ENCODE data around the gene ANGPTL2. TPM values are rescaled to one million over a fixed set of nuclear protein-coding genes. Genes with fewer than 3 reads are reported as not detected.

The ANGPTL2 gene
- total RNA-seq, 4 donors from 2014 or later = 9.1 to 48.3 (median 12.1) TPM

- intact Hi-C loops (cut with DNase I; ENCODE audit: low total_unique reads) = no loop called here
These were observed 43.7 kb upstream of the ANGPTL2 start for GRCh38 chr9:127166111-127166510.

GRCh38 chr9:127165116-127165515, 42.7 kb upstream of the ANGPTL2 start:
- in situ Hi-C loops (cut with MboI; ENCODE audit: low sequenced_read_pairs in 4 of 4) = no loop called here
- Histone ChIP-seq H3K27ac (no peak overlapping the region), H3K4me3 (no peak overlapping the region), H3K27me3 (no peaks in the 10 kb centered on the region), H3K4me1 (peaks cover 9 to 26% of the 10 kb centered on the region in 2 donors), H3K36me3 (no peaks in the 10 kb centered on the region), H3K9me3 (no peaks in the 10 kb centered on the region)
- intact Hi-C loops (cut with DNase I; ENCODE audit: low total_unique reads) = no loop called here
- DNase-seq = no peak
- ATAC-seq = no peak
- TF ChIP-seq POLR2A (IDR thresholded peaks at IDR 0.05) (no peak), CTCF (IDR thresholded peaks at IDR 0.05 in 4 of 5, conservative IDR thresholded peaks at IDR 0.05 in 1 of 5) (no peak)

More at GRCh38 chr9:127166111-127166510, 43.7 kb upstream of the ANGPTL2 start:
- TF ChIP-seq POLR2A (IDR thresholded peaks at IDR 0.05) = no peak
- DNase-seq (no peak), ATAC-seq (no peak)
- H3K4me1 ChIP-seq = peaks cover 2 to 22% of the 10 kb centered on the region in 2 donors
- no peaks in the 10 kb centered on the region for H3K27me3 ChIP-seq
- in situ Hi-C loops (cut with MboI; ENCODE audit: low sequenced_read_pairs in 4 of 4) = no loop called here
- no peaks in the 10 kb centered on the region for H3K36me3 ChIP-seq
- no peaks in the 10 kb centered on the region for H3K9me3 ChIP-seq
- H3K27ac ChIP-seq = no peak overlapping the region
- H3K4me3 ChIP-seq = no peak overlapping the region

- no peak for ATAC-seq
- Histone ChIP-seq H3K9me3 (no peaks in the 10 kb centered on the region), H3K27me3 (no peaks in the 10 kb centered on the region), H3K36me3 (no peaks in the 10 kb centered on the region), H3K4me3 (no peak overlapping the region), H3K4me1 (peaks cover 22 to 39% of the 10 kb centered on the region in 2 donors), H3K27ac (peak overlapping the region in 2 of 4 donors; percentile 18 to 77)
- in situ Hi-C loops (cut with MboI; ENCODE audit: low sequenced_read_pairs in 4 of 4) (no loop called here), intact Hi-C loops (cut with DNase I; ENCODE audit: low total_unique reads) (no loop called here)
- TF ChIP-seq CTCF (IDR thresholded peaks at IDR 0.05 in 4 of 5, conservative IDR thresholded peaks at IDR 0.05 in 1 of 5) (no peak), POLR2A (IDR thresholded peaks at IDR 0.05) (no peak)
- DNase-seq = no peak
These were observed 41.0 kb upstream of the ANGPTL2 start for GRCh38 chr9:127163409-127163808.

- no peaks in the 10 kb centered on the region for H3K27me3 ChIP-seq
- intact Hi-C loops (cut with DNase I; ENCODE audit: low total_unique reads) = no loop called here
- H3K9me3 ChIP-seq = no peaks in the 10 kb centered on the region
- H3K27ac ChIP-seq = peak overlapping the region in 2 of 4 donors; percentile 18 to 77
- no peaks in the 10 kb centered on the region for H3K36me3 ChIP-seq
- DNase-seq = no peak
- H3K4me3 ChIP-seq = no peak overlapping the region
- TF ChIP-seq POLR2A (IDR thresholded peaks at IDR 0.05) (no peak), CTCF (IDR thresholded peaks at IDR 0.05 in 4 of 5, conservative IDR thresholded peaks at IDR 0.05 in 1 of 5) (no peak)
- in situ Hi-C loops (cut with MboI; ENCODE audit: low sequenced_read_pairs in 4 of 4) = no loop called here
- ATAC-seq = no peak
- peaks cover 22 to 39% of the 10 kb centered on the region in 2 donors for H3K4me1 ChIP-seq
These were observed 40.5 kb upstream of the ANGPTL2 start for GRCh38 chr9:127162864-127163365.

- intact Hi-C loops (cut with DNase I; ENCODE audit: low total_unique reads) = no loop called here
- no peak overlapping the region for H3K4me3 ChIP-seq
- no peaks in the 10 kb centered on the region for H3K36me3 ChIP-seq
- no peaks in the 10 kb centered on the region for H3K9me3 ChIP-seq
- no peaks in the 10 kb centered on the region for H3K27me3 ChIP-seq
- ATAC-seq (no peak), DNase-seq (no peak)
- TF ChIP-seq CTCF (IDR thresholded peaks at IDR 0.05 in 4 of 5, conservative IDR thresholded peaks at IDR 0.05 in 1 of 5) (no peak), POLR2A (IDR thresholded peaks at IDR 0.05) (no peak)
- H3K27ac ChIP-seq = peak overlapping the region in 1 of 4 donors; percentile 77
- peaks cover 22 to 39% of the 10 kb centered on the region in 2 donors for H3K4me1 ChIP-seq
- in situ Hi-C loops (cut with MboI; ENCODE audit: low sequenced_read_pairs in 4 of 4) = no loop called here
These were observed 39.8 kb upstream of the ANGPTL2 start for GRCh38 chr9:127162046-127162863.

Measured in gastrocnemius medialis (tissue), 4 donors.